Activated T-helper 17 cell treated with anti-CD3 and anti-CD28 coated beads, Interleukin-2, amount 50 U/mL, for 72 hours (primary cell): ENCODE results near the gene NDUFC1. TPM values are rescaled to one million over a fixed set of nuclear protein-coding genes. Genes with fewer than 3 reads are reported as not detected.

Experiments
- ATAC-seq: fragments of 150-1000 bp; cut with Tn5 transposase; replicated peaks from 2 replicates; pipeline ENCODE4 v1.10.0; 2021; ENCODE audit warnings: mild to moderate bottlenecking, moderate library complexity
- H3K27ac Mint-ChIP-seq: one replicate; pipeline ENCODE4 v1.8.0; 2022; ENCODE audit warnings: mixed read lengths
- H3K27me3 Mint-ChIP-seq: one replicate; pipeline ENCODE4 v1.8.0; 2022; ENCODE audit warnings: mixed read lengths
- H3K36me3 Mint-ChIP-seq: one replicate; pipeline ENCODE4 v1.8.0; 2022; ENCODE audit warnings: low read depth, mild to moderate bottlenecking, mixed read lengths
- H3K4me1 Mint-ChIP-seq: one replicate; pipeline ENCODE4 v1.8.0; 2022; ENCODE audit warnings: mixed read lengths
- H3K4me3 Mint-ChIP-seq: one replicate; pipeline ENCODE4 v1.8.0; 2022; ENCODE audit warnings: mild to moderate bottlenecking, mixed read lengths
- H3K9me3 Mint-ChIP-seq: one replicate; pipeline ENCODE4 v1.8.0; 2022; ENCODE audit warnings: mixed read lengths
- total RNA-seq, 2 donors: library from RNA; stranded (reverse); gene quantifications; one replicate each; pipeline ENCODE4 v1.2.3, GENCODE V29; 2022

The NDUFC1 gene
- total RNA-seq, 2 donors from 2014 or later, result 34.9 to 43.6 TPM

GRCh38 chr4:139247700-139248238 lies 54.5 kb downstream of the NDUFC1 start:
- no peak overlapping the region for H3K4me3 Mint-ChIP-seq
- no peaks in the 10 kb centered on the region for H3K36me3 Mint-ChIP-seq
- no peaks in the 10 kb centered on the region for H3K27me3 Mint-ChIP-seq
- H3K4me1 Mint-ChIP-seq, result no peaks in the 10 kb centered on the region
- H3K9me3 Mint-ChIP-seq, result no peaks in the 10 kb centered on the region
- H3K27ac Mint-ChIP-seq, result no peak overlapping the region
- no peak for ATAC-seq

GRCh38 chr4:139247241-139247640 lies 55.0 kb downstream of the NDUFC1 start:
- ATAC-seq, result no peak
- H3K27ac Mint-ChIP-seq, result no peak overlapping the region
- no peak overlapping the region for H3K4me3 Mint-ChIP-seq
- no peaks in the 10 kb centered on the region for H3K4me1 Mint-ChIP-seq
- H3K9me3 Mint-ChIP-seq, result no peaks in the 10 kb centered on the region
- no peaks in the 10 kb centered on the region for H3K36me3 Mint-ChIP-seq
- no peaks in the 10 kb centered on the region for H3K27me3 Mint-ChIP-seq

DNA sequence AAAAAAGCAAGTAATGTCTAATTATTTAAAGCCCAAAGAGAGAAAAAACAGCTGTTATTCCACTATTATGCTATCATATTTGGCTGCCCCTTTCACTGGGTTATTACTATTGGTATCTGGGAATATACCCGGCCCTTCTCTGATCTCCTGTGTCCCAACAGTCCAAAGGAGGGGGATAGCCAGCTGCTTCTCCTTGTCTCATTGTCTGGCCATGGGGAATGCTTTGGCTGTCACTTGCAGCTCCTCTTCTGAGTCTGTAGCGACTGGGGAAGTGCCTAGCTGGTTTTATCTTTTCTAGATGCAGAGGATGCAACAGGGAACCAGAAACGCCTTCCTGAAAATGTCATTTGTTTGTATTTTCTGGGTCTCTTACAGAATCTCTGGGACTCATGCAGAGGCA lies 56.1 kb downstream of the NDUFC1 start:
- no peak for ATAC-seq
- Mint-ChIP-seq H3K27ac (no peak overlapping the region), H3K27me3 (no peaks in the 10 kb centered on the region), H3K9me3 (no peaks in the 10 kb centered on the region), H3K4me3 (no peak overlapping the region), H3K36me3 (no peaks in the 10 kb centered on the region), H3K4me1 (no peaks in the 10 kb centered on the region)

- H3K36me3 Mint-ChIP-seq, result no peaks in the 10 kb centered on the region
- no peaks in the 10 kb centered on the region for H3K9me3 Mint-ChIP-seq
- H3K27me3 Mint-ChIP-seq, result no peaks in the 10 kb centered on the region
- no peaks in the 10 kb centered on the region for H3K4me1 Mint-ChIP-seq
- no peak for ATAC-seq
- no peak overlapping the region for H3K4me3 Mint-ChIP-seq
- no peak overlapping the region for H3K27ac Mint-ChIP-seq
Observed at GRCh38 chr4:139245590-139245989, 56.7 kb downstream of the NDUFC1 start.

GRCh38 chr4:139243448-139244365 lies 58.6 kb downstream of the NDUFC1 start:
- Mint-ChIP-seq H3K36me3 (no peaks in the 10 kb centered on the region), H3K4me3 (no peak overlapping the region), H3K27me3 (no peaks in the 10 kb centered on the region), H3K27ac (no peak overlapping the region), H3K9me3 (peaks cover 6% of the 10 kb centered on the region), H3K4me1 (no peaks in the 10 kb centered on the region)
- ATAC-seq, result no peak

DNA sequence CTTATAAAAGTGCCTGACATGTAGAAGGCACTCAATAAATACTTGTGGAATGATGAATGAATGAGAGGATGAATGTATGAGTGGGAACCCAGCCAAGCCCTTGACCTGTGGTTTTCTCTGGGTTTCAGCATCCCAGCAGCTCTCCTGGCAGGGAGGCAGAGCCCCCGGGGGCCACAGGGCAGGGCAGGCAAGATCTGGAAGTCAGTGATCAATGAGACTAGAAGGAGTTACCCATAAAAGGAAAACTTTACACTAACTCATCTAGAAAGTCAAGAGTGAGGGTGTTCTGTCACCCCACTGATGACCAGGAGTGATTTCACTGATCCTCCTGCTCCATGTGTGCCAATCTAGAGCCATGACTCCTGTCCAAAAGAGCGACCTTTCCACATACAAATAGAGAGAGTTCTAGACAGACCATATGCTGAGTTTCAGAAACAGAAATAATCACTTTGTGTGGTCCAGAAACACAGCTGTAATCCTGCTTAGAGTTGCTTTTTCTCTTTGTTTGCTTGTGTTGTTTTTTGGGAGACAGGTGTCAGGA lies 59.7 kb downstream of the NDUFC1 start:
- no peak overlapping the region for H3K27ac Mint-ChIP-seq
- peaks cover 6% of the 10 kb centered on the region for H3K9me3 Mint-ChIP-seq
- H3K27me3 Mint-ChIP-seq, result no peaks in the 10 kb centered on the region
- no peaks in the 10 kb centered on the region for H3K4me1 Mint-ChIP-seq
- H3K36me3 Mint-ChIP-seq, result no peaks in the 10 kb centered on the region
- ATAC-seq, result no peak
- no peak overlapping the region for H3K4me3 Mint-ChIP-seq

GRCh38 chr4:139241784-139242151 lies 60.5 kb downstream of the NDUFC1 start:
- Mint-ChIP-seq H3K27me3 (no peaks in the 10 kb centered on the region), H3K9me3 (peaks cover 6% of the 10 kb centered on the region), H3K27ac (no peak overlapping the region), H3K4me3 (no peak overlapping the region), H3K4me1 (no peaks in the 10 kb centered on the region), H3K36me3 (no peaks in the 10 kb centered on the region)
- no peak for ATAC-seq

GRCh38 chr4:139241086-139241783 lies 61.0 kb downstream of the NDUFC1 start:
- H3K4me1 Mint-ChIP-seq, result no peaks in the 10 kb centered on the region
- peaks cover 6% of the 10 kb centered on the region for H3K9me3 Mint-ChIP-seq
- H3K27ac Mint-ChIP-seq, result no peak overlapping the region
- H3K27me3 Mint-ChIP-seq, result no peaks in the 10 kb centered on the region
- ATAC-seq, result no peak
- H3K4me3 Mint-ChIP-seq, result no peak overlapping the region
- H3K36me3 Mint-ChIP-seq, result no peaks in the 10 kb centered on the region

Other genes starting within 250 kb of the NDUFC1 start
- gene ELF2, start 125.3 kb downstream of the NDUFC1 start, total RNA-seq, result 10 to 100 TPM; 29.7 to 35.2 TPM
- gene MGARP, start 22.3 kb downstream of the NDUFC1 start, total RNA-seq, result under 1 TPM in 1 of 2 donors, not detected in 1; 0.98 TPM
- gene NAA15, start 972 bp downstream of the NDUFC1 start, total RNA-seq, result 100 to 1,000 TPM in 1 of 2 donors, 10 to 100 TPM in 1; 54.2 to 106 TPM
- 1 to 10 TPM; 8.5 to 9.6 TPM for gene RAB33B, start 151.6 kb upstream of the NDUFC1 start, total RNA-seq